Tibial nerve (tissue), 4 donors: ENCODE measurements around the gene C6orf52. TPM values are rescaled to one million over a fixed set of nuclear protein-coding genes. Genes with fewer than 3 reads are reported as not detected.

Source experiments
- DNase-seq, 2 donors: peaks; one replicate each; pipeline ENCODE4 v3.0.0-alpha.2; 2019; ENCODE audit warnings: low spot score in 2 of 2
- H3K27ac ChIP-seq, 4 donors: fragments of 200-600 bp; sonication (generic) in 3 of 4; one replicate each; pipeline ENCODE4 v1.5.1; 2017 to 2019; ENCODE audit warnings: mild to moderate bottlenecking in 1 of 4
- H3K27me3 ChIP-seq, 2 donors: fragments of 200-600 bp; sonication (generic) in 1 of 2; one replicate each; pipeline versions ENCODE4 v1.5.1 to v1.6.0; 2017 to 2019
- H3K36me3 ChIP-seq, 3 donors: fragments of 200-600 bp; sonication (generic); one replicate each; pipeline ENCODE4 v1.5.1; 2018 to 2019
- H3K4me1 ChIP-seq, 4 donors: fragments of 200-600 bp; sonication (generic) in 3 of 4; one replicate each; pipeline ENCODE4 v1.5.1; 2017 to 2019
- H3K4me3 ChIP-seq, 4 donors: fragments of 200-600 bp; sonication (generic) in 3 of 4; one replicate each; pipeline ENCODE4 v1.5.1; 2017 to 2019; ENCODE audit warnings: mild to moderate bottlenecking in 1 of 4, moderate library complexity in 1 of 4
- H3K9me3 ChIP-seq, 4 donors: fragments of 200-600 bp; sonication (generic) in 3 of 4; one replicate each; pipeline ENCODE4 v1.5.1; 2017 to 2019
- CTCF ChIP-seq, 5 experiments: fragments of 200-600 bp in 3 of 5; fragments of 450-650 bp in 2 of 5; sonication (generic) in 3 of 5; IDR thresholded peaks; one replicate each; pipeline ENCODE4 v1.5.1; 2016 to 2019; ENCODE audit warnings: antibody characterized with exemption in 5 of 5, mild to moderate bottlenecking in 3 of 5, moderate library complexity in 2 of 5
- EP300 ChIP-seq, 2 donors: sonication (generic); formaldehyde crosslinking; IDR thresholded peaks; one replicate each; pipeline ENCODE4 v1.6.1; 2017; ENCODE audit warnings: antibody characterized with exemption in 2 of 2, mild to moderate bottlenecking in 1 of 2
- POLR2A ChIP-seq, 2 donors: fragments of 450-650 bp; IDR thresholded peaks; one replicate each; pipeline ENCODE4 v1.6.1; 2017; ENCODE audit warnings: antibody characterized with exemption in 2 of 2, mild to moderate bottlenecking in 2 of 2, moderate library complexity in 2 of 2
- WGBS, 2 donors: methylation state at CpG; one replicate each; pipeline ENCODE4 v1.1.5; 2018; 5-methylcytosine and 5-hydroxymethylcytosine counted together
- total RNA-seq, 4 donors: library from RNA; depleted of rRNA; stranded (reverse); fragments of >200 nt; gene quantifications; one replicate each; pipeline ENCODE4 v1.1.0, GENCODE V29; 2016

The C6orf52 gene
- total RNA-seq, 4 donors from 2014 or later: not detected

GRCh38 chr6:10685092-10685915 is 9.1 kb downstream of the C6orf52 start:
- no peak for TF ChIP-seq EP300 (IDR thresholded peaks at IDR 0.05)
- no peak for TF ChIP-seq POLR2A (IDR thresholded peaks at IDR 0.05)
- TF ChIP-seq CTCF (IDR thresholded peaks at IDR 0.05): no peak
- Histone ChIP-seq H3K27me3 (no peaks in the 10 kb centered on the region), H3K36me3 (no peaks in the 10 kb centered on the region), H3K9me3 (no peaks in the 10 kb centered on the region), H3K4me3 (no peak overlapping the region), H3K4me1 (no peaks in the 10 kb centered on the region), H3K27ac (no peak overlapping the region)
- WGBS, 2 donors: 65 to 73% methylated on average over 3 of the region's 3 CpGs
- DNase-seq: no peak

- TF ChIP-seq EP300 (IDR thresholded peaks at IDR 0.05) (no peak), CTCF (IDR thresholded peaks at IDR 0.05) (no peak), POLR2A (IDR thresholded peaks at IDR 0.05) (no peak)
- no peaks in the 10 kb centered on the region for H3K9me3 ChIP-seq
- no peak for DNase-seq
These were observed 9.8 kb downstream of the C6orf52 start for GRCh38 chr6:10684618-10685017.

GRCh38 chr6:10682355-10682988 is 11.9 kb downstream of the C6orf52 start:
- Histone ChIP-seq H3K36me3 (no peaks in the 10 kb centered on the region), H3K4me1 (no peaks in the 10 kb centered on the region), H3K27me3 (no peaks in the 10 kb centered on the region), H3K4me3 (no peak overlapping the region), H3K27ac (no peak overlapping the region), H3K9me3 (no peaks in the 10 kb centered on the region)
- TF ChIP-seq CTCF (IDR thresholded peaks at IDR 0.05): no peak
- TF ChIP-seq POLR2A (IDR thresholded peaks at IDR 0.05): no peak
- TF ChIP-seq EP300 (IDR thresholded peaks at IDR 0.05): no peak
- no peak for DNase-seq

More at GRCh38 chr6:10684618-10685017, 9.8 kb downstream of the C6orf52 start:
- H3K27ac ChIP-seq: no peak overlapping the region
- 77 to 83% methylated on average over 5 of the region's 5 CpGs for WGBS, 2 donors
- no peak overlapping the region for H3K4me3 ChIP-seq
- no peaks in the 10 kb centered on the region for H3K27me3 ChIP-seq
- no peaks in the 10 kb centered on the region for H3K4me1 ChIP-seq
- no peaks in the 10 kb centered on the region for H3K36me3 ChIP-seq

GRCh38 chr6:10681795-10682194 is 12.6 kb downstream of the C6orf52 start:
- 46 to 56% methylated on average over 3 of the region's 3 CpGs for WGBS, 2 donors
- Histone ChIP-seq H3K4me3 (no peak overlapping the region), H3K27ac (no peak overlapping the region), H3K27me3 (no peaks in the 10 kb centered on the region), H3K9me3 (no peaks in the 10 kb centered on the region), H3K36me3 (no peaks in the 10 kb centered on the region), H3K4me1 (no peaks in the 10 kb centered on the region)
- TF ChIP-seq POLR2A (IDR thresholded peaks at IDR 0.05) (no peak), EP300 (IDR thresholded peaks at IDR 0.05) (no peak), CTCF (IDR thresholded peaks at IDR 0.05) (no peak)
- DNase-seq: no peak

GRCh38 chr6:10678456-10678855 is 16.0 kb downstream of the C6orf52 start:
- Histone ChIP-seq H3K4me1 (no peaks in the 10 kb centered on the region), H3K36me3 (no peaks in the 10 kb centered on the region), H3K27ac (no peak overlapping the region), H3K9me3 (no peaks in the 10 kb centered on the region), H3K4me3 (no peak overlapping the region), H3K27me3 (no peaks in the 10 kb centered on the region)
- TF ChIP-seq EP300 (IDR thresholded peaks at IDR 0.05) (no peak), CTCF (IDR thresholded peaks at IDR 0.05) (no peak), POLR2A (IDR thresholded peaks at IDR 0.05) (no peak)
- 81 to 87% methylated on average over 4 of the region's 4 CpGs for WGBS, 2 donors
- DNase-seq: no peak
